Erythroblast (primary cell): Measurements from ENCODE around the gene DUOX1.

Experiments used
- DNase-seq, 2 experiments: peaks; one replicate each; lab custom pipeline; 2025; lab: John Stamatoyannopoulos, UW
- GATA1 ChIP-seq: IDR thresholded peaks from 2 replicates; pipeline ENCODE4 v1.6.1; 2011; ENCODE audit warnings: low read depth, mild to moderate bottlenecking, control low read depth, low read length, moderate library complexity
- POLR2A ChIP-seq: IDR thresholded peaks from 2 replicates; pipeline ENCODE4 v1.6.1; 2011; ENCODE audit warnings: mild to moderate bottlenecking, low read length

DUOX1 gene

DNA sequence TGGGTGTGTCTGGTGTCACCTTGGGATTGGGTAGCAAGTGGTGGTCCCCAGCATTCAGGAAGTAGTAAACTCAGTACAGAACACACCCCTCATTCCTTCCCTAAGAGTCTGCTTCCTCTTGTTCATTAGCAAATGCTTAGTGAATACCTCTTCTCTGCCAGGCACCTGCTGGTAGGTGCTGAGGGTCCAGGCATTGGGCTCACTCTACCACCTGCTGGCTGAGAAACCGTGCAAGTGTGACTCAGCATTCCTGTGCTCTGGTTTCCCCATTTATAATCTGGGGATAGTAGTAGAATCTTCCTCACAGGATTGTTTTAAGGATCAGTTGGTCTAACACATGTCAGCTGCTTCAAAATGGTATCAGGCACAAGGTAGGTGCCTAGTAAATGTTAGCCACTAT lies 53.2 kb downstream of the DUOX1 start:
- TF ChIP-seq GATA1, result no peak
- TF ChIP-seq POLR2A, result no peak
- DNase-seq, result peak in 1 of 2 experiments; percentile 34

DNA sequence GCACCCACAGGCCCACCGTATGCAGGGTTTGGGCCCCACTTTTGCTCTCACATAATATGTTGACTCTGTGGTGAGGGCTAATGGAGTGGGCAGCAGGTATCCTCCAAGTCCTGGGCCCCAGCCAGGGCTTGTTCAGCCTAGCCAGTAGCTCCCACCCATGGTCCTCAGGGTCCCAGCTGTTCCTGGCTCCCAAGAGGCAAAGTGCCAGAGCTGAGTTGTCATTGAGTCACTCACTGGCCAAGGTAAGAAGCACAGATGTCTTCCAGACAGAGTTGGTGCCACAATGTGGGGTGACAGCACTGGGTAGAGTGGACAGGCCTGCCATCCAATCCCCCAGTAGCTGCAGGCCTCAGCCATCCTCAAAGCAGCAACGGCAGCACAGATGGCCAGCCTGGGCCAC lies 53.7 kb downstream of the DUOX1 start:
- TF ChIP-seq GATA1 (no peak), POLR2A (no peak)

DNA sequence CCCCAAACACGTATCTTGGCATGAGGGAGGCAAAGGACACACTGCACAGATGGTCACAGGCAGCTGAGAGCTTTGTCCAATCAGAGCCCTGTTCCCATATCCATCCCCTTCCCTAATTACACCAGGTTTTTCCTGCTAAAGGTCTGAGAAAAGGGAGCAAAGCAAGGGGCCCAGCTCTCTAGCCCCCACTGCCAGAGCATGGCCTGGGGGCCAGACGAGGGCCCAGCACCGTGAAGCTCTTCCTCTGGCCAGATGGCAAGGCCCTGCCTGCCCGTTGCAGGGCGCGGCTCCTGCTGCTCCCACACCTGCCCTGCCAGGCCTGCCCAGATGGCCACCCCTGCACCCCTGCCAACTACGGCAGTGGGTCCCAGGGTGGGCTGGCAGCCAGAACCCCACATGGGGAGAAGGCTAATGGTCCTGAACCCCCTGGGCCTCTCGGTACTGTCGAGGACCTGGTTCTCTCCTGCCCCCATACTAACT lies 54.8 kb downstream of the DUOX1 start:
- DNase-seq, result no peak
- TF ChIP-seq GATA1 (no peak), POLR2A (no peak)

More for the DNA sequence above, 53.7 kb downstream of the DUOX1 start:
- no peak for DNase-seq

DNA sequence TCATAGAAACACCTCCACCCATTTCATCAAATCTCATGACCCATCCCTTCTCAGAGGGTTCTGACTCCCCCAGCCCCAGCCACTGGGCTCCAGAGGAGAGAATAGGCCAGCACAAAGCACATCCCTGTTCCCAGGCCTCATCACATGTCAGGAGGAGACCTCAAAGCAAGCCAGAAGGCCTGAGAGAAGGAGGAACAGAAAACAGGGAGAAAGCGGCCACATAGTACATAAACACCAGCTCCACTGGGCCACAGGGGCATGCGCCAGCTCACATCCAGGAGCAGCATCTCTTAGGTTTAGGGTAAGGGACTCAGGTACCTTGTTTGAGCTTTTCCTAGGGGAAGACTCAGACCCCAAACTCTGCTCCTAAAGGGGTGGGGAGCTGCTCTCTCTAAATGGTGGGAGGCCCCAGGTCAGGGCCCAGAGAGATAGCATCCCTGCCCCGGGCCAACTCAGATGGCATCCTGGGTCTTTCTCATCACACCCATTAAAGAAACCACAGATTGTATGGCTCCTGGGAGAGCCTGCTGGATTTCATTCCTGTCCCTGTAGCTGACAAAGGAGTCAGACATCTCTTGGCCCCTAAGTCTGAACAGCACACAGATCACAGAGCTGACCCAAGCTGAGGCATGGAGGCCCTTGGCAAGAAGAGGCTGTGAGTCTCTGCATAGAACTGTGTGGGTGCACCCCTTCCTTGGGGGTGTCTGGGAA lies 55.4 kb downstream of the DUOX1 start:
- TF ChIP-seq GATA1 (no peak), POLR2A (no peak)
- no peak for DNase-seq

DNA sequence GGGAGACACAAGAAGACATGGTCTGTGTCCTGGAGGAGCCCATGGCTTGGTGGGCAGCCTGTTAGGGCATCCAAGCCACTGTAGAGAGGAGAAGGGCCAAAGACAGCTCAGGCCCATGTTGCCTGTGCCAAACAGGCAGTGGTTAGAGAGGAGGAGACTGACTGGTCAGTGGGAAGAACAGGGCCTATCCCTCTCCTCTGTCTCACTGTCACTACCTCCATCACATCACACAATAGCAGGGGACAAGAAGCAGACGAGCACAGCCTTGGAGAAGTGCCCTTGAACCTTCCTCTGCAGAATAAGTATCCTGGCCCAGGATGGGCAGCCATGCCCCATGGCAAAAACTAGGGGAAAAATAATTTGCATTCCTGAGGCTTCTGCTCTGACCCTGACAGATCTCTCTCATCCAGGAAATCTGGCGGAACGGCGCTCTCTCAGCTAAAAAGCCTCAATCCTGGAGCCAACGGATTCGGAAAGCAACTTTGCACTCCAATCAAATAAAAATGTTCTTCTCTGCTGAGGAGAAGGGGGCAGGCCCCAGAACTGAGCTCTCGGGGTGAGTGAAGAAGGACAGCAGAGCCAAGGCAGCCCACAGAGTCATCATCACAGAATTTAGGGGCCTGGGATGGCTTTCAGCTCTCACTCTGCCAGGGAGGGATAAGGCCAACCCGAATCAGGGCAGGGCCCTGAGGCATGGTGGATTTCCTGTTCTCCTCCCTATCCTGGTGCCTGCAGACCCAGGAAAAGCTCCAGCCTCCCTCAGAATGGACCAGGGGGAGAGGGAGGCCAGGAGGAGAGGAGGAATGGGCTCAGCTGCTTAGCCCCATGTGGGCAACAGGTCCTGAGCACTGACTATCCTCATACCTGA lies 56.3 kb downstream of the DUOX1 start:
- no peak for DNase-seq
- no peak for TF ChIP-seq POLR2A
- TF ChIP-seq GATA1, result no peak

DNA sequence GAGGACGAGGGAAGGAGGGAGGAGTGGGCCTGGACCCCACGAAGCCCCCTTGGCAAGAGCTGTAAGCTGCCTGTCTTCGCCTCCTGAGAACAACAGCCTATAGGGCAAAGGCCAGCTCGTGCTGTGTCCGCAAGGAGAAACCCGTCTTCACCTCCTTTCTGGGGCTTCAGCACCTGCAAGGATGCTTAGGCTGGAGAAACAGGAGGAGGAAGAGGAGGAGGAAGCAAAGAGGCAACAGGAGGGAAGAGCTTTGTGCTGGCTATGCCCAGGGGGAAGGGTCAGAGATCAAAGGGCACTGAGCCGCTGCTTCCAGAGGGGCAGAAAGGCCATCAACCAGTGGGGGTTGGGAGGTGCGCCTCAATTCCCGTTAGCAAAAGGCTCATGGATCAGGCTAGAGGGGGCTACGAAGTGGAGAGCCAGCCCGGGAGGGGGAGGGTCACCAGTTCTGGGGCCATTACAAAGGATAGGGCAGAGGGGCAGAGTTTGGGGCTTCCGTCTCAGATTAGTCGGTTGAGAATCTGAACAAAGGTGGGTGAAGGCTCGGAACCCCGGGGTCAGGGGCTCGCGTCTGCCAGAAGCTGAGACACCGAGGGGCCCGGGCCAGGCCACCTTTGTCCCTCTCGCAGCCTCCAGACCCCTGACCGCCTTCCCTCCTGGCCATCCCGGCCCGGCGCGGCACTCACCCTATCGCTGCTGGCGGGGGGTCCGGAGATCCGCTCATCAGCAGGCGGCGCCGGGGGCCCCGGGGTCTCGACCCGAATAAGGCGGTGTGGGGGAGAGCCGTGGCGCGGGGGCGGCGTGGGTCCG lies 57.2 kb downstream of the DUOX1 start:
- no peak for DNase-seq
- no peak for TF ChIP-seq GATA1
- TF ChIP-seq POLR2A, result no peak

DNA sequence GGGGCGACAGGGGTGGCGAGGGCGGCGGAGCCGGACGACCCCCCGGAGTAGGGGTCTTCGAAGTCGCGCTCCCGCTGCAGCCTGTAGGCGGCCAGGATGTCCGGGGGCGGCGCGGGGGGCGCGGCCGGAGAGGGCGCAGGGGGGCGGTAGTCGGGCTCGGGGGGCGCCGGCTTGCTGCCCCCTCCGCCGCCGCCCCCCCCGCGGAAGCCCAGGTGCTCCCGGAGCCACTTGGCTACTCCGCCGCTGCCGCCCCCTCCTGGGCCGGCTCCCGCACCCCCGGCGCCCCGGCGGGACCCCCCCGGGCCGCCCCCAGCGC lies 57.7 kb downstream of the DUOX1 start:
- DNase-seq, result no peak
- TF ChIP-seq GATA1, result no peak
- no peak for TF ChIP-seq POLR2A

DNA sequence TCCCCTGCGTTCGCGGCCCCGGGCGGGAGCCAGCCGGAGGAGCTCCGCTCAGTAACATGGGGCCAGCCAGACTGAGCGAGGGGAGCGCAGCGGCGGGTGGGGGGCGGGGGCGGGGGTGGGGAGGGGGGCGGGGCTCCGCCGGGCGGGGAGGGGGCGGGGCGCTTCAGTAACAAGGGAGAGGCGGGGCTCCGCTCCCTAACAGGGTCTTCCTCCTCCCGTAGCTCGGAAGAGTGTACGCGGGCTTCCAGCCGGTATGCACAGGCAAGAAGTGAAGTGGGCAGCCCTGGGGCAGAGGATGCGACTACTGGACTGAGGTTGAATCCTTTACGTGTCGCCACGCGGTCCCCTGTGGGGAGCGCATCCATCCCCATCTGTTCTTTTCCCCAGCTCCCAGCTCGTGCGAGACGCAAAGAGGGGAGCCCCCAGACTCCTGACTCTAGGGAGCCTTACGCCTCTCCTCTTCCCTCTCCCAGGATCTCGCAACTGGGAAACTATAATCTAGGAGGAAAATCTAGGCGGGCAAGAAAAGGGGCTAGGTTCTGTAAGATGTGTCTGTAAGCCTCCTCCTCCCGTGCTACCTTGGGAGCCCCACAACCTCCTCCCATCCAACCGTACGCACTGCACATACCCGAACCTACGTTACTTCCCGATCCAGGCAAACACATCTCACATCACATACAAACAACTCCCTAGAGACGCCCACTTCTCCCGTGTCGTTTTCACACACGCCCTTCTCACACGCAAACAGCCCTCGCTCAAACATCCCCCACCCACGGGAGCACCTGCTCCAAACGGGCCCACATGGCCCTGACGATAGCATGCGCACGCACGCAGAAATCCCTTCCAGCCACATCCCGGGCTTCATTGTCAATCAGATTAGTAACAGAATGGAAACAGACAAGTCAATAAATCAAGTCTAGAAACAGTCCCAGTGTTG lies 58.4 kb downstream of the DUOX1 start, which contains the start of gene SHF:
SHF (minus strand) TSS at position 73 of the 937 bp plus-strand sequence; CDS start at position 58, 15 bp downstream.
- TF ChIP-seq GATA1, result no peak
- TF ChIP-seq POLR2A, result no peak
- DNase-seq, result peak; percentile 10 to 16

DNA sequence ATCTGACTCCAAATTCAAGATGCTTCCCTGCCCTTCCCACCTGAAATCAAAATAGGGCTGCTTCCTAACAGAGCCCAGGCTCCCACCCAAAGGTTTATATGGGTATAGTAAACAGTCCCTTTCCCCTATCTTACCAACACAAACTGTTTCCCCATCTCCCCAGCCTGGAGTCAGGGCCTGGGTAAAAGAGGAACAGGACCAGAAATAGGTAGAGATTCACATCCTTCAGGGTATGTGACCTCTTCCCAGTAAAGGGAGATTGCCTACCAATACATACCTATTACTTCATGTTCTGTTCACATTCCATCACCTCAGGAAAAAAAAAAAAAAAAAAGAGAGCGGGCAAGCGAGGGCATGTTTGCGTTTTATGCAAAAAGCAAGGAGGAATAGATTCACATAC lies 67.7 kb downstream of the DUOX1 start:
- peak in 1 of 2 experiments; percentile 20 for DNase-seq
- TF ChIP-seq GATA1, result no peak
- no peak for TF ChIP-seq POLR2A

DNA sequence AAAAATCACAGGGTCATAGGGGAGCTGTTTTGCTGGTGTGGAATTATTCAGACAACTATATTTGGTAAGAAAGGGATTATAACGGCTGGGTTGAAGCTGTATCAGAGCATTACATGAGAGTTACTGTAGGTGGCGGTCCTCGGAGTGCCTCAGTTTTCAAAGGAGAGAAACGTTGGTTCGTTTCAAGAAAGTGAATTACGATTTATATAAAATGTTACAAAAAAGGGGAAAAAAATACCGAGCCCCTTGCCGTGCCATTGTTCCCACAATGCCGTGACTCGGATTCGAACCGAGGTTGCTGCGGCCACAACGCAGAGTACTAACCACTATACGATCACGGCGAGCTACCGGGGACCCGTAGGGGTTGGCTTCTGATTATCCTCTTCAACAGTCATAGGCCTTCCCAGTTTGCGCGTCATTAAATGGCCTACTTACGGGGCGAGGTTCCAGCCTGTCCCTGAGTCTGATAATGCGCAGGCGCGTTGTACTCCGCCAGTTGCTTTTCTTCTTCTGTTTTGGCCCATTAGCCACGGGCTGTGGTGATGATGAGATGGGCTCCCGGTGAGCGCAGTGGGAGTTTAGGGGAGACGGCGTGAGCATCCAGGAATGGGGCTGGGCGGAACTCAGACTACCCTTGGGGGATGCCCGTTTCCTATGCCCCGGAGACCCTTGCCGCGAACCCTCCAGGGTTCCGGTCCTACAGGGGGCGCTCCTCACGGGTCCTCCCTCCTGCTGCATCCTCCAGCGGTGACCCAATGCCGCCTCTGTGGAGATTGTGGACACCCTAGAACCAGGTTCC lies 68.7 kb downstream of the DUOX1 start:
- peak; percentile 98 for DNase-seq

DNA sequence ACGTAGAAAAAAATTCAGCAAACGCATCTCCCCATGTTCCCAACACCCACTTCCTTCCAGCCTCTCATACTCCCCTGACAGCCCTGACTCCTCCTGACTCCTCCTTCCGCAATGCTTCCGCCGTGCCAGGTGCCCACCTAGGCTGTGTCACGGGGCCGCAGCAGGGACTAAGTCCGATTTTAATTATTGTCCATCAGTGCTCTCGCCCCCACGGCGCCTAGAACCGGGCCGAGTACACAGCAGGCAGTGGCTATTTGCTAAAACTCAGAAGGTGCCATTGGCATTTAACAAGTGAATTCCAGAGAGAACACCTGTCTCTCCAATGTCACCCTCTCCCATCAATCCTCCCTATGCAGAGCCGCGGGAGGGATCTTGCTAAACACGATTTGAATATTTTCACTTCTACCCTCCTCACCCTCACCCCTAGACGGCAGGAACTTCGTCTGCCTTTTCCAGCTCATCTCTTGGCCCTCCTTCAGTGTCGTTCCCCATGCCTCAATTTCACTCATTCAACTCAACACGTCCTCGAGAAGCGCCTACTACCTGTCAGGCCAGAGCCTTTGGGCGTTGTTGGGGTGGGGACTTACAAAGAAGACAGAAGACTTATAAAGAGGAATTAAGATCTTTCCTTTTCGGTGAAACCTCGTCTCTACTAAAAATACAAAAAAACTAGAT lies 69.5 kb downstream of the DUOX1 start:
- DNase-seq, result peak; percentile 53 to 68
- TF ChIP-seq GATA1 (no peak), POLR2A (no peak)

More for the DNA sequence above, 68.7 kb downstream of the DUOX1 start:
- peak; percentile 86 for TF ChIP-seq POLR2A
- no peak for TF ChIP-seq GATA1
